Skeletal muscle tissue (tissue), 4 donors: Measurements from ENCODE around the gene PCDHB10. TPM values are rescaled to one million over a fixed set of nuclear protein-coding genes. Genes with fewer than 3 reads are reported as not detected.

Source experiments
- H3K27ac ChIP-seq: one replicate; pipeline ENCODE4 v1.7.0; 2013; ENCODE audit warnings: mild to moderate bottlenecking, low read depth, low read length, inconsistent platforms
- H3K27me3 ChIP-seq, 3 donors: one replicate each; pipeline ENCODE4 v1.7.0; 2013; ENCODE audit warnings: low read length in 3 of 3; ENCODE audit not compliant: control insufficient read depth in 3 of 3, insufficient read depth in 3 of 3
- H3K36me3 ChIP-seq, 3 donors: one replicate each; pipeline ENCODE4 v1.7.0; 2013; ENCODE audit warnings: low read length in 3 of 3; ENCODE audit not compliant: control insufficient read depth in 3 of 3, insufficient read depth in 3 of 3
- H3K4me1 ChIP-seq, 3 donors: one replicate each; pipeline ENCODE4 v1.7.0; 2013; ENCODE audit warnings: low read length in 3 of 3, mild to moderate bottlenecking in 3 of 3; ENCODE audit not compliant: control insufficient read depth in 3 of 3, insufficient read depth in 3 of 3
- H3K4me3 ChIP-seq, 3 donors: one replicate each; pipeline ENCODE4 v1.7.0; 2013; ENCODE audit warnings: low read length in 3 of 3
- H3K9ac ChIP-seq, 3 donors: one replicate each; pipeline ENCODE4 v1.7.0; 2013; ENCODE audit warnings: low read length in 3 of 3, mild to moderate bottlenecking in 3 of 3, moderate library complexity in 2 of 3, low read depth in 1 of 3
- H3K9me3 ChIP-seq, 3 donors: one replicate each; pipeline ENCODE4 v1.7.0; 2013; ENCODE audit warnings: low read length in 3 of 3; ENCODE audit not compliant: control insufficient read depth in 3 of 3
- total RNA-seq: library from RNA; depleted of rRNA; stranded (reverse); fragments of >200 nt; gene quantifications from one replicate; pipeline ENCODE4 v1.2.3, GENCODE V29; 2014
- donor health status: Osteomylitis.

The PCDHB10 gene
- total RNA-seq, 1 donor from 2014 or later = 2.6 TPM

- Histone ChIP-seq H3K9ac (no peak overlapping the region), H3K27ac (no peak overlapping the region), H3K4me1 (no peaks in the 10 kb centered on the region), H3K9me3 (peaks cover 33 to 39% (median 38%) of the 10 kb centered on the region in 3 donors), H3K36me3 (no peaks in the 10 kb centered on the region), H3K4me3 (peak overlapping the region in 1 of 3 donors; percentile 3), H3K27me3 (peaks cover 0 to 4% (median 0%) of the 10 kb centered on the region in 3 donors)
These were observed 44.6 kb downstream of the PCDHB10 start for GRCh38 chr5:141236516-141237313.

GRCh38 chr5:141241496-141241895, 49.3 kb downstream of the PCDHB10 start:
- Histone ChIP-seq H3K9ac (no peak overlapping the region), H3K4me1 (no peaks in the 10 kb centered on the region), H3K36me3 (no peaks in the 10 kb centered on the region), H3K4me3 (no peak overlapping the region), H3K27ac (no peak overlapping the region), H3K27me3 (peaks cover 0 to 3% (median 0%) of the 10 kb centered on the region in 3 donors), H3K9me3 (peaks cover 33 to 41% (median 34%) of the 10 kb centered on the region in 3 donors)

Other genes with a start within 250 kb of the PCDHB10 start
- 2.1 TPM for gene PCDHAC2, start 225.9 kb upstream of the PCDHB10 start, total RNA-seq
- gene PCDHB1, start 141.0 kb upstream of the PCDHB10 start, total RNA-seq = not detected
- gene PCDHB2, start 97.7 kb upstream of the PCDHB10 start, total RNA-seq = 2.6 TPM
- gene PCDHB3, start 91.9 kb upstream of the PCDHB10 start, total RNA-seq = 1.6 TPM
- 1.6 TPM for gene PCDHB4, start 70.5 kb upstream of the PCDHB10 start, total RNA-seq
- gene PCDHB5, start 57.1 kb upstream of the PCDHB10 start, total RNA-seq = 3.1 TPM
- gene PCDHB6, start 42.3 kb upstream of the PCDHB10 start, total RNA-seq = 0.52 TPM
- 2.1 TPM for gene PCDHB7, start 19.7 kb upstream of the PCDHB10 start, total RNA-seq
- gene PCDHB8, start 14.6 kb upstream of the PCDHB10 start, total RNA-seq = 1.6 TPM
- 1.6 TPM for gene PCDHB16, start 10.0 kb upstream of the PCDHB10 start, total RNA-seq
- gene PCDHB9, start 5.2 kb upstream of the PCDHB10 start, total RNA-seq = 1.0 TPM
- gene PCDHB11, start 7.3 kb downstream of the PCDHB10 start, total RNA-seq = 4.2 TPM
- 1.6 TPM for gene PCDHB12, start 16.4 kb downstream of the PCDHB10 start, total RNA-seq
- 1.6 TPM for gene PCDHB13, start 21.6 kb downstream of the PCDHB10 start, total RNA-seq
- 4.2 TPM for gene PCDHB14, start 31.0 kb downstream of the PCDHB10 start, total RNA-seq
- gene PCDHB15, start 53.0 kb downstream of the PCDHB10 start, total RNA-seq = 4.2 TPM
- 0.52 TPM for gene SLC25A2, start 111.7 kb downstream of the PCDHB10 start, total RNA-seq
- 72.0 TPM for gene TAF7, start 128.4 kb downstream of the PCDHB10 start, total RNA-seq
- gene PCDHGA1, start 138.2 kb downstream of the PCDHB10 start, total RNA-seq = 0.52 TPM
- 1.6 TPM for gene PCDHGA2, start 146.4 kb downstream of the PCDHB10 start, total RNA-seq
- gene PCDHGA3, start 151.5 kb downstream of the PCDHB10 start, total RNA-seq = 2.1 TPM
- gene PCDHGB1, start 157.7 kb downstream of the PCDHB10 start, total RNA-seq = 1.6 TPM
- gene PCDHGA4, start 162.7 kb downstream of the PCDHB10 start, total RNA-seq = 1.0 TPM
- 2.1 TPM for gene PCDHGB2, start 167.6 kb downstream of the PCDHB10 start, total RNA-seq
- 2.1 TPM for gene PCDHGA5, start 171.8 kb downstream of the PCDHB10 start, total RNA-seq
- gene PCDHGB3, start 177.9 kb downstream of the PCDHB10 start, total RNA-seq = 3.1 TPM
- gene PCDHGA6, start 181.5 kb downstream of the PCDHB10 start, total RNA-seq = 4.2 TPM
- 3.7 TPM for gene PCDHGA7, start 190.4 kb downstream of the PCDHB10 start, total RNA-seq
- 4.7 TPM for gene PCDHGB4, start 195.3 kb downstream of the PCDHB10 start, total RNA-seq
- 3.7 TPM for gene PCDHGA8, start 200.3 kb downstream of the PCDHB10 start, total RNA-seq
- gene PCDHGB5, start 205.6 kb downstream of the PCDHB10 start, total RNA-seq = 3.7 TPM
- gene PCDHGA9, start 210.4 kb downstream of the PCDHB10 start, total RNA-seq = 4.7 TPM
- 5.2 TPM for gene PCDHGB6, start 215.7 kb downstream of the PCDHB10 start, total RNA-seq
- gene PCDHGA10, start 220.6 kb downstream of the PCDHB10 start, total RNA-seq = 4.2 TPM
- 7.3 TPM for gene PCDHGB7, start 225.3 kb downstream of the PCDHB10 start, total RNA-seq
- 6.8 TPM for gene PCDHGA11, start 228.7 kb downstream of the PCDHB10 start, total RNA-seq
- gene PCDHGA12, start 238.2 kb downstream of the PCDHB10 start, total RNA-seq = 3.1 TPM